Gastrocnemius medialis (tissue), 4 donors: ENCODE data around the gene CEP112. TPM values are rescaled to one million over a fixed set of nuclear protein-coding genes. Genes with fewer than 3 reads are reported as not detected.

Source experiments
- ATAC-seq, 2 donors: fragments of 150-250 bp; one replicate each; pipeline ENCODE4 v1.9.1; 2016
- DNase-seq, 2 donors: peaks; one replicate each; pipeline ENCODE4 v3.0.0-alpha.2; 2019
- H3K27ac ChIP-seq, 4 donors: fragments of 200-600 bp; sonication (generic); 1 replicate in 1 of 4; 2 replicates in 3 of 4; pipeline ENCODE4 v1.5.1; 2016 to 2018; ENCODE audit warnings: mild to moderate bottlenecking in 2 of 4, moderate library complexity in 1 of 4
- H3K27me3 ChIP-seq, 3 donors: fragments of 200-600 bp; sonication (generic) in 2 of 3; 1 replicate in 1 of 3; 2 replicates in 2 of 3; pipeline versions ENCODE4 v1.5.1 to v1.6.0; 2016 to 2019; ENCODE audit warnings: mild to moderate bottlenecking in 1 of 3, moderate library complexity in 1 of 3
- H3K36me3 ChIP-seq, 2 donors: fragments of 200-600 bp; sonication (generic) in 1 of 2; one replicate each; pipeline ENCODE4 v1.5.1; 2017 to 2018
- H3K4me1 ChIP-seq, 2 donors: fragments of 200-600 bp; sonication (generic) in 1 of 2; one replicate each; pipeline ENCODE4 v1.5.1; 2016 to 2017; ENCODE audit warnings: mild to moderate bottlenecking in 2 of 2
- H3K4me3 ChIP-seq, 4 donors: fragments of 200-600 bp; sonication (generic) in 3 of 4; 1 replicate in 1 of 4; 2 replicates in 3 of 4; pipeline ENCODE4 v1.5.1; 2016 to 2019; ENCODE audit warnings: mild to moderate bottlenecking in 2 of 4
- H3K9me3 ChIP-seq, 3 donors: fragments of 200-600 bp; sonication (generic) in 2 of 3; 1 replicate in 1 of 3; 2 replicates in 2 of 3; pipeline ENCODE4 v1.5.1; 2016 to 2019
- POLR2A ChIP-seq, 2 donors: fragments of 450-650 bp; IDR thresholded peaks; one replicate each; pipeline ENCODE4 v1.6.1; 2017; ENCODE audit warnings: antibody characterized with exemption in 2 of 2, mild to moderate bottlenecking in 2 of 2, moderate library complexity in 2 of 2
- in situ Hi-C, 4 donors: fragments of 200-750 bp; cut with MboI; loops; one replicate each; pipeline versions ENCODE4 v1.15.0 to v1.8.0; 2017; ENCODE audit warnings: low sequenced_read_pairs in 4 of 4
- intact Hi-C: fragments of 100-400 bp; cut with DNase I; formaldehyde crosslinking; loops from one replicate; pipeline ENCODE4 v1.15.1; 2023; ENCODE audit warnings: low total_unique reads
- total RNA-seq, 4 donors: library from RNA; depleted of rRNA; stranded (reverse); fragments of >200 nt; gene quantifications; one replicate each; pipeline versions ENCODE4 v1.1.0 to v1.2.3, GENCODE V29; 2016
- TF ChIP-seq, protein P1 (sequence below), 5 experiments: fragments of 450-650 bp in 3 of 5; fragments of 200-600 bp in 2 of 5; sonication (generic) in 2 of 5; IDR thresholded peaks in 4 of 5; conservative IDR thresholded peaks in 1 of 5; 1 replicate in 4 of 5; 2 replicates in 1 of 5; pipeline ENCODE4 v1.5.1; 2016 to 2019; ENCODE audit warnings: antibody characterized with exemption in 5 of 5, mild to moderate bottlenecking in 3 of 5, moderate library complexity in 3 of 5

Gene CEP112
- total RNA-seq, 4 donors from 2014 or later, result 6.1 to 8.7 (median 7.1) TPM

DNA sequence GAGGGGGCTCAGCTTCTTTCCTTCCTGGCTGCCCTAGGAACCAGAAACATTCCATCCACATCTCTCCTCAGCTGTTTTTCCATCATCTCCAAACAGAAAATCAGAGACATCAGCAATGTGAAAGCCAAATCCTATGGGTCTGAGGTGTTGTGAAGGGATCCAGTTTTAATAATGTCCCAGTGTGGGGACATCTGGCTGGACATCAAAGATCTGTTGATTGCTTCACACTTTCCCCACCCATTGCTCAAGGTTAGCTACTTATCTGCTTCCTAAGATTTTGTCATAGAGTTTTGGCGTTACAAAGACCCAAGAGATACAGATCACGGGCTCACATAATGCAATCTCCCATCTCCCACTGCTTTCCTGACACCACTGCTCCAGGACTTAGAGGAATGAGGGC, 582.6 kb downstream of the CEP112 start:
- DNase-seq, result no peak
- Histone ChIP-seq H3K4me1 (no peaks in the 10 kb centered on the region), H3K9me3 (no peaks in the 10 kb centered on the region), H3K27me3 (no peaks in the 10 kb centered on the region), H3K4me3 (no peak overlapping the region), H3K36me3 (no peaks in the 10 kb centered on the region), H3K27ac (no peak overlapping the region)
- TF ChIP-seq, protein P1, sequence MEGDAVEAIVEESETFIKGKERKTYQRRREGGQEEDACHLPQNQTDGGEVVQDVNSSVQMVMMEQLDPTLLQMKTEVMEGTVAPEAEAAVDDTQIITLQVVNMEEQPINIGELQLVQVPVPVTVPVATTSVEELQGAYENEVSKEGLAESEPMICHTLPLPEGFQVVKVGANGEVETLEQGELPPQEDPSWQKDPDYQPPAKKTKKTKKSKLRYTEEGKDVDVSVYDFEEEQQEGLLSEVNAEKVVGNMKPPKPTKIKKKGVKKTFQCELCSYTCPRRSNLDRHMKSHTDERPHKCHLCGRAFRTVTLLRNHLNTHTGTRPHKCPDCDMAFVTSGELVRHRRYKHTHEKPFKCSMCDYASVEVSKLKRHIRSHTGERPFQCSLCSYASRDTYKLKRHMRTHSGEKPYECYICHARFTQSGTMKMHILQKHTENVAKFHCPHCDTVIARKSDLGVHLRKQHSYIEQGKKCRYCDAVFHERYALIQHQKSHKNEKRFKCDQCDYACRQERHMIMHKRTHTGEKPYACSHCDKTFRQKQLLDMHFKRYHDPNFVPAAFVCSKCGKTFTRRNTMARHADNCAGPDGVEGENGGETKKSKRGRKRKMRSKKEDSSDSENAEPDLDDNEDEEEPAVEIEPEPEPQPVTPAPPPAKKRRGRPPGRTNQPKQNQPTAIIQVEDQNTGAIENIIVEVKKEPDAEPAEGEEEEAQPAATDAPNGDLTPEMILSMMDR (IDR thresholded peaks at IDR 0.05 in 4 of 5, conservative IDR thresholded peaks at IDR 0.05 in 1 of 5), result no peak
- in situ Hi-C loops, result no loop called here
- no peak for ATAC-seq
- intact Hi-C loops, result no loop called here

DNA sequence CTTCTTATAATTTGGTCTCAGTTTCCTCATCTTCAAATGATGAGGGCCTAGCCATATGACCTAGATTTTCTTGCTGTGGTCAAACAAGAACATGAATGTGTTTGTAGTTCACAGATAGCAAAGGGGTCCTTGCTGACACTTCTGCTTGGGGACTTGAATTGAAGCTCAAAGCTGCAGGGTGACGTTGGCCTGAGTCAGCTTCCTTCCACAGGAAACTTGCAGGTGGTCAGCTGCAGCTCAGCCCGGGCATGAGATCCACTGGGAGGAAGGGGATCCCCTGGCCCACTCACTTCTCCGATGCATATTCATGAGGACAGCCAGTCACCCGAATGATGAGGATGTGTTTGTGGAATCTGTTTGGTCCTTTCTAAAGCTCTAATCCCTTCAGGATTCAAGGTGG, 587.9 kb downstream of the CEP112 start:
- Histone ChIP-seq H3K36me3 (no peaks in the 10 kb centered on the region), H3K27me3 (no peaks in the 10 kb centered on the region), H3K9me3 (no peaks in the 10 kb centered on the region), H3K4me1 (no peaks in the 10 kb centered on the region), H3K4me3 (no peak overlapping the region), H3K27ac (no peak overlapping the region)
- TF ChIP-seq, protein P1 (IDR thresholded peaks at IDR 0.05 in 4 of 5, conservative IDR thresholded peaks at IDR 0.05 in 1 of 5), result no peak
- no peak for TF ChIP-seq POLR2A (IDR thresholded peaks at IDR 0.05)
- no peak for ATAC-seq
- intact Hi-C loops (no loop called here), in situ Hi-C loops (no loop called here)
- DNase-seq, result no peak

DNA sequence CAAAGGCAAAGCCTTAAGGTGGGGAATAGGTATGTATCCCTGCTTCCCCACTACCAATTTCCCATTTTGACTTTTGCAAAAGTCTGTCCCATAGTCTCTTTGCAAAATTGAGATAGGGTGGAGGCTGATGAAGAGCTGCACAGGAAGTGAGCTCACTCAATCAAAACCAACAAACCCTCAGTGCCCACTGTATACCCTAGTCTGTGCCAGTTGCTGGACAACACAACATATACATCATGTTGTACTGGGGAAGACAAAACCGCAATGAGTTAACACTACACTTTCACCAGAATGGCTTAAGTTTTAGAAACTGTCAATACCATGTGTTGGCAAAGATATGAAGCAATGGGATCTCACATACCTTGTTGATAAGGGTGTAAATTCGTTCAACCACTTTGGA, 590.1 kb downstream of the CEP112 start:
- in situ Hi-C loops, result no loop called here
- Histone ChIP-seq H3K36me3 (no peaks in the 10 kb centered on the region), H3K9me3 (no peaks in the 10 kb centered on the region), H3K27ac (no peak overlapping the region), H3K4me3 (no peak overlapping the region), H3K27me3 (no peaks in the 10 kb centered on the region), H3K4me1 (no peaks in the 10 kb centered on the region)
- no peak for TF ChIP-seq POLR2A (IDR thresholded peaks at IDR 0.05)
- TF ChIP-seq, protein P1 (IDR thresholded peaks at IDR 0.05 in 4 of 5, conservative IDR thresholded peaks at IDR 0.05 in 1 of 5), result no peak
- DNase-seq (no peak), ATAC-seq (no peak)
- intact Hi-C loops, result no loop called here

DNA sequence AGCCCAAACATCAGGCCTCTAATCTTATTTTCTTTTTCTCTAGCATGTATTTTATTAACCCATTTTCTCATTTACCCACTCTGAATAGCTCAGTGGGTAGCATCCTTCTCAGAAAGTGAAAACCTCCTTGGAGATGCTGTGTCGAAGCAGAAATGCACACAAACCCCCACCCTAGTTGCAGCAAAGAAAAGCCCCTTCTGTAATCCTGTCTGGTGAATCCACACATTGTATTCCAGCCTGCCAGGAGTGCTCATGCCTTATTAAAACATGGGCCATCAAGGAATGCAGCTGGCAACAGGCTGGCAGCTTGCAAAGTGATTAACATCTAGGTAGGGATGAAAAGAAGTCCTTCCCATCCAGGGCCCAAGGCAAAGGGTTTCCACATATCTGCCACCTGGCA, 590.8 kb downstream of the CEP112 start:
- no peak overlapping the region for H3K4me3 ChIP-seq
- DNase-seq (no peak), ATAC-seq (no peak)
- intact Hi-C loops, result no loop called here
- TF ChIP-seq POLR2A (IDR thresholded peaks at IDR 0.05), result no peak
- TF ChIP-seq, protein P1 (IDR thresholded peaks at IDR 0.05 in 4 of 5, conservative IDR thresholded peaks at IDR 0.05 in 1 of 5), result no peak
- H3K27ac ChIP-seq, result no peak overlapping the region
- H3K27me3 ChIP-seq, result no peaks in the 10 kb centered on the region
- H3K4me1 ChIP-seq, result no peaks in the 10 kb centered on the region
- in situ Hi-C loops, result no loop called here
- H3K36me3 ChIP-seq, result no peaks in the 10 kb centered on the region
- H3K9me3 ChIP-seq, result no peaks in the 10 kb centered on the region

DNA sequence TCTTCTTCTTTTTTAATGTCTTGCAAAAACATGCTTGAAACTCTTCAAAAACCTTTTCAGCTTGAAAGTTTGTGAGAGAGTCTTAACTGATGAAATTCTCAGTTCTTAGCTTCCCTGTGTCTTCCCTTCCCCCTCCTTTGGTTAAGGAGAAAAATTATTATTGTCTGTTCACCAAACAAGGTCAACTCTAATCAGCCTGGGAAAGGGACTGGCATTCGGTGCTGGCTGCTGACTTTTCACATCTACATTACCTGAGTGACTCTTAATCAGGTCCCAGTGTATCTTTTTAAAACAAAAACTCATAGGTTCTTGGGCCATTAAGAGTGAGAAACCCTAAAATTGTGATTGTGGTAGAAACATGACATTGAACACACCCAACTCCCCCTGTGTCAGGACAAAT, 591.4 kb downstream of the CEP112 start:
- TF ChIP-seq, protein P1 (IDR thresholded peaks at IDR 0.05 in 4 of 5, conservative IDR thresholded peaks at IDR 0.05 in 1 of 5), result no peak
- no peak for TF ChIP-seq POLR2A (IDR thresholded peaks at IDR 0.05)
- H3K4me3 ChIP-seq, result no peak overlapping the region
- in situ Hi-C loops (no loop called here), intact Hi-C loops (no loop called here)
- H3K27ac ChIP-seq, result no peak overlapping the region
- no peaks in the 10 kb centered on the region for H3K4me1 ChIP-seq
- H3K9me3 ChIP-seq, result no peaks in the 10 kb centered on the region
- DNase-seq (no peak), ATAC-seq (no peak)
- no peaks in the 10 kb centered on the region for H3K27me3 ChIP-seq
- H3K36me3 ChIP-seq, result no peaks in the 10 kb centered on the region
